ENCODE data around the gene SVOP.

DNA sequence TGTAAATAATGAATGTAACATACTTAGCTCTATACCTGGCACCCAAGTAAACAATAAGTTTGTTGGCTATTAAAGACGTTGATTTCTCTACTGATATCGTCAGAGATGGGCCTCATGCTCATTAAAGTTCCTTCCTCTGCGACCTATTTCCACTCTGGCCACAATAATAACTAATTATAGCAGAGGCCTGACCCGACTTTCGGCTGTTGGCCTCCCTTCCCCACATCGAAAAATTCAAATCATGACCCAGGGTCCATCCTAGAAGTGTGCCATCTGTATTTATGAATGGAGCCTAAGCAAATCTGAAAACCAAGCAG, 31.2 kb upstream of the SVOP start:
- TF ChIP-seq, protein P1, sequence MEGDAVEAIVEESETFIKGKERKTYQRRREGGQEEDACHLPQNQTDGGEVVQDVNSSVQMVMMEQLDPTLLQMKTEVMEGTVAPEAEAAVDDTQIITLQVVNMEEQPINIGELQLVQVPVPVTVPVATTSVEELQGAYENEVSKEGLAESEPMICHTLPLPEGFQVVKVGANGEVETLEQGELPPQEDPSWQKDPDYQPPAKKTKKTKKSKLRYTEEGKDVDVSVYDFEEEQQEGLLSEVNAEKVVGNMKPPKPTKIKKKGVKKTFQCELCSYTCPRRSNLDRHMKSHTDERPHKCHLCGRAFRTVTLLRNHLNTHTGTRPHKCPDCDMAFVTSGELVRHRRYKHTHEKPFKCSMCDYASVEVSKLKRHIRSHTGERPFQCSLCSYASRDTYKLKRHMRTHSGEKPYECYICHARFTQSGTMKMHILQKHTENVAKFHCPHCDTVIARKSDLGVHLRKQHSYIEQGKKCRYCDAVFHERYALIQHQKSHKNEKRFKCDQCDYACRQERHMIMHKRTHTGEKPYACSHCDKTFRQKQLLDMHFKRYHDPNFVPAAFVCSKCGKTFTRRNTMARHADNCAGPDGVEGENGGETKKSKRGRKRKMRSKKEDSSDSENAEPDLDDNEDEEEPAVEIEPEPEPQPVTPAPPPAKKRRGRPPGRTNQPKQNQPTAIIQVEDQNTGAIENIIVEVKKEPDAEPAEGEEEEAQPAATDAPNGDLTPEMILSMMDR (IDR thresholded peaks at IDR 0.05), result no peak
- TF ChIP-seq POLR2A (IDR thresholded peaks at IDR 0.05), result no peak
